HL-60/S4 treated with retinoic acid at 250 ng/mL for 4 days and 3 days (cell line): ENCODE results near the gene CAPN9.
"Not testable (repeated sequence)": the region's sequence is repeated elsewhere in the genome, so short reads cannot be mapped to it uniquely, and the experiment has no call there.

Experiments used
- in situ Hi-C: fragments of 300-500 bp; cut with MboI; formaldehyde crosslinking; loops from 2 replicates; pipeline ENCODE4 v1.7.0; 2022; ENCODE audit warnings: low sequenced_read_pairs

CAPN9 gene

DNA sequence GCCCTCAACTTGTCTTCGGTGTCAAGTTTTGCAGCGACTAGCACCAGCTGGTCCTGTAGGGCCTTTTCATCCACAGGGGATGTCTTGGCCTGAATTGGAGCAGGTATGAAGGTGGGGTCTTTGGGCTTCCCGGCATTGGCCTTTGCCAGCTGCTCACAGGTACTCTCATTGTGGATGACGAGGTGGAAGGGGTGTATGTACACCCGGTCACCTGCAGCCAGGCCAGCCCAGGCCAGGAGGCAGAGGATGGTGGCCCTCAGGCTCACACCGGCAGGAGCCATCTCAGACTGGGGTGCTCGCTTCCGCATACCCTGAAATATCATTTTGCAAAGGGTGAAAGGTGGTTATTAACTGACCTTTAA, 36.7 kb upstream of the CAPN9 start:
- in situ Hi-C loops, result no loop called here

- in situ Hi-C loops, result no loop called here
Measured at GRCh38 chr1:230711245-230711644, 35.9 kb upstream of the CAPN9 start.

GRCh38 chr1:230712470-230712942, 34.7 kb upstream of the CAPN9 start:
- in situ Hi-C loops, result no loop called here

DNA sequence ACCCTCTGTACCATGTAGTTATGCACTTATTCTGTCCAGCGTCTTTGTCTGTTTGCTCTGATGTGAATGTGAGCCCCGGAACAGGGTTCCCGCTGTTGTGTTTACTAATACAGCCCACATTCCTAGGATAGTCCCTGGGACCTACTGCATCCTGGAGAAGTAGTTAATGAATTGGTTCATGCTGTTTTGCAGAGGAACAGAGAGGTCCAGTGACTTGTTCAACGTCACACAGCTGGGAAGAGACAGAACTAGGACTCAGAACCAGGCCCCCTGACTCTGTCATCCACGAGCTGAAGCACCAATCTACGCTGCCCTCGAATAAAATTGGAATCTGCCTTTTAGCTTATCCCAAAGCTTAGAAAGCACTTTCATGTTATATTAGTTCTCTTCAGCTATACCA, 34.0 kb upstream of the CAPN9 start:
- in situ Hi-C loops, result no loop called here

DNA sequence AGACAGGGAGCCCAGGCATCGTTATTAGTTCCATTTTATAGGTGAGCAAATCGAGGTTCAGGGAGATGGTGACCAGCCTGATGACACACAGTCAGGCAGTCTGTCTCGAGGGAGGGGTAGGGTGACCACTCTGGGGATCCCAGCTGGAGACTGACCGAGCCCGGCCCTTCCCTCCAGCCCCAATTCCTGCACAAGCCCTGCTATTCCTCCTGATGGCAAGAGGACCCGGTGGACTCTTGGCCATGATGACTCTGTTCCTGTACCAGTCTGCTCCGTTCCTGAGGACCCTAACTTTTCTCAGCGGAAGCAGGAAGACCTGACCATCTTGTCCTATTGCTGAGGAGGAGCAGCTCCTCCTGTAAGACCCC, 33.7 kb upstream of the CAPN9 start:
- in situ Hi-C loops, result no loop called here

DNA sequence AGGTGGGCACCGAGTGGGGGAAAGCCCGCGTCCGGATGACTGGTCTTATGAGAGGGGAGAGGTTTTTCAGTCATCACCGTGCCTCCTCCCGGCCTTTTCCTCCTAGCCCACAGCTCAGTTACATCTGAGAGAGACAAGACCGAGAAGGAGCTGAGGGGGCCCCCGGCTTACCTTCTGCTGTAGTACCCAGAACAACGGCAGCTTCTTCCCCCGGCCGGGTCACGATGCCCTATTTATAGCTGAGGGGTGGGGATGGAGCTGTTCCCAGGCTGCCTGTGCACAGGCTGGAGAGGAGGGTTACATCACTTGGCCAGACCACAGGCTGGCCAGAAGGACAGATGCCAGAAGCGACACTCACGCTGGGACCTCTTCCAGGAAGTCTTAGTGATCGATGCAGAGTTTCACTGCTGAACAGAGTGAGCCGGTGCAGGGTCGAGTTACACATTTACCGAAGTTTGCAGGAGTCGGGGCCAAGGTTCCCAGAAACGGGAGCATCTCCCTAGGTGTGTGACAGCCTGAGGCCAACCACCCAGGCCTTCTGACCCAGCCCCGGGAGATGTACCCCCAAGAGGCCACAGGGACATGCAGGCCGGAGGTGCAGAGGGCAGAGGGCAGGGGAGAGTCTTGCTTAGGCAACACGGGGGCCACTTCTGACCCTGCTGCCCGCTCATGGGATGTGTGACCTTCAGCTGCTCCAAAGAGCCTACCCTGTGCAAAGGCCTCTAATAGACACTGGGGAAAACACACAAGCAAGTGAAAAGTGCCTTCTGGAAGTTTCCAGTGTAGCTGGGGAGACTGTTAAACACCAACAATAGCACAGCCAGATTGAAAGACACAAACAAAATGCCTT, 33.0 kb upstream of the CAPN9 start, which contains the start of gene AGT:
Gene AGT (minus strand): TSS at position 208 of the 850 bp plus-strand sequence. CDS start 3,299 bp downstream, outside the sequence.
- in situ Hi-C loops, result no loop called here

DNA sequence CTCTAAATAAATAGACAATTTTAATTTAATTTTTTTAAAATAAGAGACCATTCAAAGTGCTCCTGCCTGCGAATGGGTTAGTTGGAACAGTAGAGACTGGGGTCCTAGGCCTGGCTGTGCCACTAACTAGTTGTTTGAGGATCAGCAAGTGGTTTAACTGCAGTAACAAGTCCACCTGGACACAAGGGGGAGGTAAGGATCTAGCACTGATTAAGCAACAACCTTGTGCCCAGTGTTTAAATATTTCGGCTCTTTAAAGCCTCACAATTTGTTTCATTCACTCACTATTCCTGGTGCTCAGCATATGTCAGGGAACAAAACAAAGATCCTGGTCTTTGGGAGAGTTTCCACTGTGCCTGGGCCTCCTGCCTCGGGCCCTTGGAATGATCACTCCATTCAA, 31.7 kb upstream of the CAPN9 start:
- in situ Hi-C loops, result no loop called here

- in situ Hi-C loops, result not testable (repeated sequence)
Measured at GRCh38 chr1:230716453-230716852, 30.7 kb upstream of the CAPN9 start.

DNA sequence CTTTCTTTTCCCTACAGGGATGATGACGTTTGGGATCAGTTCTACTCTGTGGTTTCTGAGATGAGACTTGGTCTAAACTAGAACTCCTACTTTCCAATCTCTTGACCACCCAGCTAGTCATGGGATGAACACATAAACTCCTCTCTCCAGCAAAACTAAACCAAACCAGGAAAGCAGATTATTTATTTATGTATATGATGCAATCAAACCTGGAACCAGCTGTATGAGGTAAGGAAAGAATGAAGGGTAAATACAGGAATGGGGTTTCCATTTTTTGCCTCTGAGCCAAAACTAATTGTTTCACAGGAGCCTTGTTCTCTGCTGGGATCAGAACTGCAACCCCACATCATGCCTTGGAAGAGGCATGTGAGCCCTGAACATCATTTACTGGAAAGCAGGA, 29.9 kb upstream of the CAPN9 start:
- in situ Hi-C loops, result no loop called here

DNA sequence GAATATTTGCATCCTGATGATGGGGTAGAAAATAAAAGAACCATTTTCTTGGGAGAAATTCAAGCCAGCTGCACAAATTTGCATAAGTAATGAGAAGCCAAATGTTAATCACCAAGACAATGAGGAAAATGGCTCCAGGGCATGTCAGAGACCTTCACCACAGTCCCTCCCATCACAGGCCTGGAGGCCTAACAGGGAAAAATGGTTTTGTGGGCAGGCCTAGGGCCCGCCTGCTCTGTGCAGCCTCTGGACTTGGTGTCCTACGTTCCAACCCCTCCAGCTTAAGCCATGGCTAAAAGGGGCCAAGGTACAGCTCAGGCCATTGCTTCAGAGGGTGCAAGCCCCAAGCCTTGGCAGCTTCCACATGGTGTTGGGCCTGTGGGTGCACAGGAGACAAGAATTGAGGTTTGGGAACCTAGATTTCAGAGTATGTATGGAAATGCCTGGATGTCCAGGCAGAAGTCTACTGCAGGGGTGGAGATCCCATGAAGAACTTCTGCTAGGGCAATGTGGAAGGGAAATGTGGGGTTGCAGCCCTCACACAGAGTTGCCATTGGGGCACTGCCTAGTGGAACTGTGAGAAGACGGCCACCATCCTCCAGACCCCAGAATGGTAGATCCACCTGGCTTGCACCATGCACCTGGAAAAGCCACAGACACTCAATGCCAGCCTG, 25.2 kb upstream of the CAPN9 start:
- in situ Hi-C loops, result not testable (repeated sequence)

GRCh38 chr1:230725256-230726012, 21.8 kb upstream of the CAPN9 start:
- in situ Hi-C loops, result no loop called here

DNA sequence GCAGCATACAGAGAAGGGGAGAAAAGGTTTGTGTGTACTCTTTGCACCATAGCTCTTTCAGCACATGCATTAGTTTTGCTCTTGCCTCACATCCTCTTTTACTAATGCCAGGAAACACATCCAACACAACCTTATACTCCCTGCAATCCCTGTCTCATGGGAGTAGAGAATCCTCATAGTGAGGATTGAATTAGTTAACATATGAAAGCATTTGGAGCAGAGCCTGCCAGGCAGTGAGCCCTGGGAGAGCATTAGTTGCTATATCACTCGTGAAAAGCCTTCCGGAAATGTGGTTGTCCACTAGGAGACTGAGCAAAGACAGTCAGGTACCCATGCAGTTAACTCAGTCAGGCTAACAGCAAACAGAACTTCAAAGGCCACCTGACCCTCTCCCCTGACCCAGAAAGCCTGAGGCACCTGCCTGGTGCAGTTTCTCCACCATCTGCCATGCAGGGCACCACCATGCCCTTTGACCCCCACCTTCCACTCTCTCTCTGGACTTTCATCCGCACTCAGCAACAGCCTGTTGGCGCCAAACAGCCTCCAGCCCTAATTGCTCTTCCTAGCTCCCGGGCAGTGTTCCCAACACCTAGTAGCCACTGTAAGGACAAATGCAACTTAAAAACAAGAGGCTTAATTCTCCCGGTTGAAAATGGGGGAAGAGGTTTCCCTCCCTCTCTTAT, 18.3 kb upstream of the CAPN9 start:
- in situ Hi-C loops, result no loop called here

DNA sequence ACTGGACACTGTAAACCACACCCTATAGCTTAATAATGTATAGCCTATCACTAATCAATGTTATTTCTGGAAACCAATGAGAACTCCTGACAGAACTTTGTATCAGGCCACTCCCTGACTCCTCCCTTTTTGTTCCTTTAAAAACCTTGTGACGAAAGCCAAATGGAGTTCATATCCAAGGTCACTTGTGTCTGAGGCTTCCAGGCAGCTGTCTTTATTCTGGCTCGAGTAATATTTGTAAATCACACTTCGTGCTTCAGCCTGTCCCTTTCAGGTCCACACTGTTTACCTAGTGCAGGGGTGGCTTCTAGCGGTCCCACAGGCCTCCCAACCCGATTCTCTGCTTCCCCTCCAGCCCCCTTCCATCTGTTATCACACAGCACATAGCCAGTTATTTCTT, 16.2 kb upstream of the CAPN9 start:
- in situ Hi-C loops, result no loop called here

DNA sequence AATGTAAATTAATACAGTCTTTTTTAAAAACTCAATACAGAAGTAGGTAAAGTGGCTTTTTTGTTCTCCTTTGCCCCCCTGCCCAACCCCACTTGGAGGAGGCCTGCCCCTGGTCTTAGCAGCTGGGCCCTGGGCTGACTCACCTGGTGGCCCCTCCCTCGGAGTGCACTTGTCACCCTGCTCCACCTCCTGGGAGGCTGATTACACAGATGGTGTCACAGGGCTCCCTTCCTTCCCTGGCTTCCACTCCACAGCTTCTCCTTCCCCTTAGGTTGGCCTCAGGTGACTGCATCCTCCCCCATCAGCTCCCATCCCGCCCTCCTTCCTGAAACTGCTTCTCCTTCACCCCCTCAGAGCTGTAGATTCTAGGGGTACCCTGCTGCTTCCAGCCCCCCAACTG, 11.7 kb upstream of the CAPN9 start:
- in situ Hi-C loops, result no loop called here

- in situ Hi-C loops, result no loop called here
Measured at GRCh38 chr1:230737622-230738262, 9.4 kb upstream of the CAPN9 start.

- in situ Hi-C loops, result no loop called here
Measured at GRCh38 chr1:230739564-230740290, 7.5 kb upstream of the CAPN9 start.

GRCh38 chr1:230743899-230744298, 3.3 kb upstream of the CAPN9 start:
- in situ Hi-C loops, result no loop called here

DNA sequence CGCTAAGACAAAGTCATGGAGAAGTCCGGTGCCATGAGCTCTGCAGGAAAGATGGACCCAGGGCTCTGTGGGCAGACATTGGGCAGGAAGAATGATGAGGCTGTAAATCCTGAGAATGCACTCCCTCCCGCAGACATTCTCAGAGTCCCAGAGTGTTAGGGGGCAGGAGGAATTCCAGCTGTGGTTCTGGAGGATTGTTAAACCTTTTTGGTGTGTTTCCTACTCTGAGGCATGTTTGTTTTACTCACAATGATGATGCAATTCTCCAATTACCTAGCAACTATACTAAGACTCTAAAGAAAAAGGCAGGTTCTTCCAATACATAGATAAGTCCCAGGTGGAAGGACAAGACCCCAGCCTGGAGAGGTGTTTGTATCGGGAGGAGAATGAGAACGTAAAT, 2.8 kb upstream of the CAPN9 start:
- in situ Hi-C loops, result no loop called here

GRCh38 chr1:230745071-230745470, 2.1 kb upstream of the CAPN9 start:
- in situ Hi-C loops, result no loop called here

- in situ Hi-C loops, result no loop called here
Measured at GRCh38 chr1:230746617-230747016, 571 bp upstream of the CAPN9 start.
